Astrocyte (in vitro differentiated cells and primary cell): Measurements from ENCODE around the gene MED15. TPM values are rescaled to one million over a fixed set of nuclear protein-coding genes. Genes with fewer than 3 reads are reported as not detected.
"Not testable (repeated sequence)": the region's sequence is repeated elsewhere in the genome, so short reads cannot be mapped to it uniquely, and the experiment has no call there.

Source experiments
- DNase-seq: peaks from one replicate; pipeline ENCODE4 v3.0.0-alpha.2; 2010; ENCODE audit warnings: low read depth
- FAIRE-seq: peaks from 2 replicates; lab custom pipeline; 2011; peaks lifted over from hg19 to GRCh38; lab: Jason Lieb, UNC
- H2AFZ ChIP-seq: 2 replicates; pipeline ENCODE4 v1.6.0; 2012; ENCODE audit warnings: low read depth, low read length, inconsistent platforms
- H3K27ac ChIP-seq: 2 replicates; pipeline ENCODE4 v1.5.1; 2011; ENCODE audit warnings: low read depth, low read length, inconsistent platforms
- H3K27me3 ChIP-seq: 2 replicates; pipeline ENCODE4 v1.6.0; 2011; ENCODE audit warnings: low read length, inconsistent platforms; ENCODE audit not compliant: insufficient read depth
- H3K36me3 ChIP-seq: 2 replicates; pipeline ENCODE4 v1.5.1; 2011; ENCODE audit warnings: low read length, inconsistent platforms; ENCODE audit not compliant: insufficient read depth
- H3K4me1 ChIP-seq: 2 replicates; pipeline ENCODE4 v1.5.1; 2011; ENCODE audit warnings: low read length, inconsistent platforms; ENCODE audit not compliant: insufficient read depth
- H3K4me2 ChIP-seq: 2 replicates; pipeline ENCODE4 v1.6.0; 2012; ENCODE audit warnings: low read length, inconsistent platforms
- H3K4me3 ChIP-seq: 2 replicates; pipeline ENCODE4 v1.5.1; 2011; ENCODE audit warnings: low read depth, mild to moderate bottlenecking, low read length, inconsistent platforms; ENCODE audit not compliant: insufficient read depth
- H3K79me2 ChIP-seq: 2 replicates; pipeline ENCODE4 v1.6.0; 2012; ENCODE audit warnings: mild to moderate bottlenecking, low read length, inconsistent platforms; ENCODE audit not compliant: insufficient read depth
- H3K9ac ChIP-seq: 2 replicates; pipeline ENCODE4 v1.6.0; 2012; ENCODE audit warnings: mild to moderate bottlenecking, low read length, inconsistent platforms
- H3K9me3 ChIP-seq: 2 replicates; pipeline ENCODE4 v1.5.1; 2012; ENCODE audit warnings: low read depth, mild to moderate bottlenecking, low read length, inconsistent platforms; ENCODE audit not compliant: insufficient read depth
- H4K20me1 ChIP-seq: 2 replicates; pipeline ENCODE4 v1.6.0; 2012; ENCODE audit warnings: low read length, inconsistent platforms; ENCODE audit not compliant: insufficient read depth
- H3K27ac Mint-ChIP-seq: one replicate; pipeline ENCODE4 v1.8.0; 2021; ENCODE audit warnings: mild to moderate bottlenecking, mixed read lengths; ENCODE audit not compliant: unreplicated experiment
- H3K27me3 Mint-ChIP-seq: one replicate; pipeline ENCODE4 v1.8.0; 2021; ENCODE audit warnings: low read depth, mixed read lengths; ENCODE audit not compliant: unreplicated experiment
- H3K36me3 Mint-ChIP-seq: one replicate; pipeline ENCODE4 v1.8.0; 2021; ENCODE audit warnings: low read depth, mixed read lengths; ENCODE audit not compliant: unreplicated experiment
- H3K4me1 Mint-ChIP-seq: one replicate; pipeline ENCODE4 v1.8.0; 2021; ENCODE audit warnings: low read depth, mixed read lengths; ENCODE audit not compliant: unreplicated experiment
- H3K4me3 Mint-ChIP-seq: one replicate; pipeline ENCODE4 v1.8.0; 2021; ENCODE audit warnings: mild to moderate bottlenecking, moderate library complexity, mixed read lengths; ENCODE audit not compliant: unreplicated experiment
- H3K9me3 Mint-ChIP-seq: one replicate; pipeline ENCODE4 v1.8.0; 2021; ENCODE audit warnings: mild to moderate bottlenecking, mixed read lengths; ENCODE audit not compliant: unreplicated experiment
- EZH2 ChIP-seq: IDR thresholded peaks from 2 replicates; pipeline ENCODE4 v1.6.1; 2012; ENCODE audit warnings: mild to moderate bottlenecking, low read length, inconsistent platforms; ENCODE audit not compliant: insufficient read depth
- total RNA-seq: library from RNA; stranded (reverse); gene quantifications from 2 replicates; pipeline ENCODE4 v1.2.1, GENCODE V29; 2021
- TF ChIP-seq, protein P1 (sequence below): IDR thresholded peaks from 2 replicates; pipeline ENCODE4 v1.5.1; 2011; ENCODE audit warnings: low read depth, mild to moderate bottlenecking, inconsistent platforms, low read length, moderate library complexity; ENCODE audit not compliant: insufficient read depth

The MED15 gene
- total RNA-seq, 1 donor from 2014 or later = 153 TPM

DNA sequence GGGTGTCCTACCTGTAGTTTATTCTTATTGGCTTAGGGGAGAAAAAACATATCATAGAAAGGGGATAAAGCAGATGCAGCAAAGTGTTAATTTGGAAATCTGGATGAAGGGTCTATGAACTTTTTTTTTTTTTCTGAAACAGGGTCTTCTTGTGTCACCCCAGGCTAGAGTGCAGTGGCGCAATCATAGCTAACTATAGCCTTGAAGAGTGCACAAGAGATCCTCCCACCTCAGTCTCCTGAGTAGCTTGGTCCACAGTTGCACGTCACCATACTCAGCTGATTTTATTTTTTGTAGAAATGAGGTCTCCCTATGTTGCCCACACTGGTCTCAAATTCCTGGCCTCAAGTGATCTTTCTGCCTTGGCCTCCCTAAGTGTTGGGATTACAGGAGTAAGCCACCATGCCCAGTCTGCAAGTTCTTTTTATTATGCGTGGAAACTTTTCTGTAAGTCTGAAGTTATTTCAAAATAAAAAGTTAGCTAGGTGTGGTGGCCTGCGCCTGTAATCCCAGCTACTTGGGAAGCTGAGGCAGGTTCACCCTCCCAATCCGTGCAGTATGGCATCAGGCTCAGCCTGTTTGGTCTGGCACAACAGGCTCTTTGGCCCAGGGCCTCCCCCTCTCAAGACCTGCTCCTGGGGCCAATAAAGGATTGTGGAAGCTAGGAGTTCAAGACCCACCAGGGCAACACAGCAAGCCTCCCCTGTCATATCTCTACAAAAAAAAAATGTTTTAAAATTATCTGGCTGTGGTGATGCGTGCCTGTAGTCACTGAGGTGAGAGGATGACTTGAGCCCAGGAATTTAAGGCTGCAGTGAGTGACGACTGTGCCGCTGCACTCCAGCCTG is 111.9 kb downstream of the MED15 start:
- Mint-ChIP-seq H3K4me1 (no peaks in the 10 kb centered on the region), H3K9me3 (no peaks in the 10 kb centered on the region), H3K27me3 (peaks cover 40% of the 10 kb centered on the region), H3K27ac (no peak overlapping the region), H3K36me3 (no peaks in the 10 kb centered on the region), H3K4me3 (no peak overlapping the region)
- Histone ChIP-seq H3K79me2 (no peaks in the 10 kb centered on the region), H3K4me1 (no peaks in the 10 kb centered on the region), H3K9me3 (no peaks in the 10 kb centered on the region), H3K27me3 (peaks cover 7% of the 10 kb centered on the region), H4K20me1 (no peaks in the 10 kb centered on the region), H3K27ac (no peak overlapping the region), H2AFZ (no peak overlapping the region), H3K9ac (no peak overlapping the region), H3K4me3 (no peak overlapping the region), H3K4me2 (no peak overlapping the region), H3K36me3 (no peaks in the 10 kb centered on the region)
- no peak for DNase-seq
- FAIRE-seq = no peak
- no peak for TF ChIP-seq EZH2
- TF ChIP-seq, protein P1, sequence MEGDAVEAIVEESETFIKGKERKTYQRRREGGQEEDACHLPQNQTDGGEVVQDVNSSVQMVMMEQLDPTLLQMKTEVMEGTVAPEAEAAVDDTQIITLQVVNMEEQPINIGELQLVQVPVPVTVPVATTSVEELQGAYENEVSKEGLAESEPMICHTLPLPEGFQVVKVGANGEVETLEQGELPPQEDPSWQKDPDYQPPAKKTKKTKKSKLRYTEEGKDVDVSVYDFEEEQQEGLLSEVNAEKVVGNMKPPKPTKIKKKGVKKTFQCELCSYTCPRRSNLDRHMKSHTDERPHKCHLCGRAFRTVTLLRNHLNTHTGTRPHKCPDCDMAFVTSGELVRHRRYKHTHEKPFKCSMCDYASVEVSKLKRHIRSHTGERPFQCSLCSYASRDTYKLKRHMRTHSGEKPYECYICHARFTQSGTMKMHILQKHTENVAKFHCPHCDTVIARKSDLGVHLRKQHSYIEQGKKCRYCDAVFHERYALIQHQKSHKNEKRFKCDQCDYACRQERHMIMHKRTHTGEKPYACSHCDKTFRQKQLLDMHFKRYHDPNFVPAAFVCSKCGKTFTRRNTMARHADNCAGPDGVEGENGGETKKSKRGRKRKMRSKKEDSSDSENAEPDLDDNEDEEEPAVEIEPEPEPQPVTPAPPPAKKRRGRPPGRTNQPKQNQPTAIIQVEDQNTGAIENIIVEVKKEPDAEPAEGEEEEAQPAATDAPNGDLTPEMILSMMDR = no peak

DNA sequence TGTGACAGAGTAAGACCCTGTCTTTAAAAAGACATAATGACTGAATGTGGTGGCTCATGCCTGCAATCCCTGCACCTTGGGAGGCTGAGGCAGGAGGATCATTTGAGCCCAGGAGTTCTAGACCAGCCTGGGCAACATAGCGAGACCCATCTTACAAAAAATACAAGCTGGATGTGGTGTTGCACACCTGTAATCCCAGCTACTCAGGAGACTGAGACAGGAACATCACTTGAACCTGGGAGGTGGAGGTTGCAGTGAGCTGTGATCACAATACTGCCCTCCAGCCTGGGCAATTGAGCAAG is 112.4 kb downstream of the MED15 start:
- H3K4me1 Mint-ChIP-seq = not testable (repeated sequence)

GRCh38 chr22:20621162-20621561 is 113.8 kb downstream of the MED15 start:
- Mint-ChIP-seq H3K4me3 (no peak overlapping the region), H3K9me3 (no peaks in the 10 kb centered on the region), H3K4me1 (no peaks in the 10 kb centered on the region), H3K27me3 (peaks cover 44% of the 10 kb centered on the region), H3K36me3 (no peaks in the 10 kb centered on the region), H3K27ac (no peak overlapping the region)
- Histone ChIP-seq H3K4me2 (no peak overlapping the region), H3K27ac (no peak overlapping the region), H3K27me3 (peaks cover 6% of the 10 kb centered on the region), H4K20me1 (no peaks in the 10 kb centered on the region), H3K79me2 (no peaks in the 10 kb centered on the region), H2AFZ (no peak overlapping the region), H3K4me1 (no peaks in the 10 kb centered on the region), H3K36me3 (no peaks in the 10 kb centered on the region), H3K4me3 (no peak overlapping the region), H3K9me3 (no peaks in the 10 kb centered on the region), H3K9ac (no peak overlapping the region)
- DNase-seq = no peak
- FAIRE-seq = no peak
- no peak for TF ChIP-seq EZH2
- TF ChIP-seq, protein P1 = no peak

More for the DNA sequence above, 112.4 kb downstream of the MED15 start:
- not testable (repeated sequence) for H2AFZ ChIP-seq, H3K4me3 Mint-ChIP-seq, H3K27me3 ChIP-seq, H3K4me1 ChIP-seq, H3K36me3 Mint-ChIP-seq, H3K27ac Mint-ChIP-seq, H3K36me3 ChIP-seq, H3K79me2 ChIP-seq, DNase-seq, H3K9ac ChIP-seq, H3K4me3 ChIP-seq, H4K20me1 ChIP-seq, H3K4me2 ChIP-seq, H3K27ac ChIP-seq, H3K9me3 ChIP-seq, H3K9me3 Mint-ChIP-seq, FAIRE-seq
- peaks cover 41% of the 10 kb centered on the region for H3K27me3 Mint-ChIP-seq
